Measurements from ENCODE around the gene WDFY3.

The WDFY3 gene

DNA sequence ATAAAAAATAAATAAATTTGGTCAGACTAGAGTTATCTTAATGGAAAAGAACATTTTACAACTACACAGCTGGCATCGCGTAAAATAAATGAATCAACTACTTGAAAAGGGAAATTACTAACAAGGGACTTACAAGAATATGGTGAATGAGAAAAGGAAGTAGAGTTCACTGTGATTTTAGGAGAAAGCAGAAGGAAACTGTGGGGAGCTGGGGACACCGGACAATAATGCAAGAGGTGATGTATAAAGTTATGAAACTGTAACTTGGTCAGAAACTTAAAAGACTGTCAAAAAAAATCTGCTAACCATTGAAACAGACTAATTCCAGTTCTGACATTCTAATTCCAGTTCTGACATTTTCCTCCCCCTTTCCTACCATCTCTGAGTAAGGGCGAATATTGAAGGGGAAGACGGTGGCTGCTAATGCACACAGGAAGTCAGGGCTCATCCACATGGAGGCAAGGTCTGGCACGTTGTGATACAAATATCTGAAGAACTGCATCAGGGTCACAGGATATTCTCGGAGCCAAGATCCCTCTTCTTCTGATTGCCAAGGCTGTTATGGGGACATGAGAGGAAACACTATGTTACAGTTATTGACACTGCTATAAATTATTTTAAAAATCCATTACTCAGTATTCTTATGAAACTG, 213.0 kb downstream of the WDFY3 start:
- H3K36me3 ChIP-seq (ENCODE audit: insufficient read depth, low read length), result peaks cover 20% of the 10 kb centered on the region
- no peak overlapping the region for H3K27ac ChIP-seq (ENCODE audit: low read depth, low read length)
- no peaks in the 10 kb centered on the region for H3K4me1 ChIP-seq (ENCODE audit: control insufficient read depth, insufficient read depth, low read length, unreplicated experiment)
- no peak overlapping the region for H2AFZ ChIP-seq (ENCODE audit: low read length, unreplicated experiment)
- no peak overlapping the region for H3K4me3 ChIP-seq (ENCODE audit: low read depth, low read length)
- H3K27me3 ChIP-seq (ENCODE audit: insufficient read depth, low read length), result no peaks in the 10 kb centered on the region
- H3K79me2 ChIP-seq (ENCODE audit: control insufficient read depth, insufficient read depth, low read length, unreplicated experiment), result no peaks in the 10 kb centered on the region

DNA sequence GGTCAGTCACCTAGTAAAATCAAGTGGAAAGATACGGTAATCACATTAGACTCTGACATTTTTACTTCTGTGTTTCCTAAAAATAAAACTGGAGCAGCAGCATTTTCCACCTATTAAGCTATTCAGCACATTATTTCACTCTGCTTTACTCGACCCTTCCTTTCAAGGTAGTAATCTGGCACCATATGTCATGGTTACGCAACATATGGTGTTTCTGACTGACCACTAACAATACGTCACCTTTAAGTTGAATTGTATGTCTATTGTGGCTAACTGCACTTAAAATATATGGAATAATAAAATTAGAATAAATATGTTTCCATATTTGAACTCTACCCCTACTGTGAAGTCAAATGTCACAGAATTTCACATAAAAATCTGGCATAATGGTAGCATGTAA, 214.8 kb downstream of the WDFY3 start:
- H2AFZ ChIP-seq (ENCODE audit: low read length, unreplicated experiment), result no peak overlapping the region
- H3K27ac ChIP-seq (ENCODE audit: low read depth, low read length), result no peak overlapping the region
- H3K4me1 ChIP-seq (ENCODE audit: control insufficient read depth, insufficient read depth, low read length, unreplicated experiment), result no peaks in the 10 kb centered on the region
- no peaks in the 10 kb centered on the region for H3K27me3 ChIP-seq (ENCODE audit: insufficient read depth, low read length)
- peaks cover 25% of the 10 kb centered on the region for H3K36me3 ChIP-seq (ENCODE audit: insufficient read depth, low read length)
- H3K4me3 ChIP-seq (ENCODE audit: low read depth, low read length), result no peak overlapping the region
- no peaks in the 10 kb centered on the region for H3K79me2 ChIP-seq (ENCODE audit: control insufficient read depth, insufficient read depth, low read length, unreplicated experiment)

DNA sequence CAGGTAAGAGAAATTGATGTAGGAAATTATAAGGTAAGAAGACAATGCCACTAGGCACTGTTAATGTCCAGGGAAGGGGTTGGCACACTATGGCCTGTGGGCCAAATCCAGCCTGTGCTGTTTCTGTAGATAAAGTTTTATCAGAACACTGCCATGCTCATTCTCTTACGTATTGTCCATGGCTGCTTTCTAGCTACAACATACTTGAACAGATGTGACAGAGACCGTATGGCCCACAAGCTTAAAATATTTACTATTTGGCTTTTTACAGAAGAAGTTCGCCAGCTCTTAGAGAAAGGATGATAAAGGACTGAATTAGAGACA, 215.6 kb downstream of the WDFY3 start:
- H3K36me3 ChIP-seq (ENCODE audit: insufficient read depth, low read length), result peaks cover 25% of the 10 kb centered on the region
- H3K4me1 ChIP-seq (ENCODE audit: control insufficient read depth, insufficient read depth, low read length, unreplicated experiment), result no peaks in the 10 kb centered on the region
- no peak overlapping the region for H3K4me3 ChIP-seq (ENCODE audit: low read depth, low read length)
- H3K79me2 ChIP-seq (ENCODE audit: control insufficient read depth, insufficient read depth, low read length, unreplicated experiment), result no peaks in the 10 kb centered on the region
- H3K27ac ChIP-seq (ENCODE audit: low read depth, low read length), result no peak overlapping the region
- H3K27me3 ChIP-seq (ENCODE audit: insufficient read depth, low read length), result no peaks in the 10 kb centered on the region
- no peak overlapping the region for H2AFZ ChIP-seq (ENCODE audit: low read length, unreplicated experiment)

DNA sequence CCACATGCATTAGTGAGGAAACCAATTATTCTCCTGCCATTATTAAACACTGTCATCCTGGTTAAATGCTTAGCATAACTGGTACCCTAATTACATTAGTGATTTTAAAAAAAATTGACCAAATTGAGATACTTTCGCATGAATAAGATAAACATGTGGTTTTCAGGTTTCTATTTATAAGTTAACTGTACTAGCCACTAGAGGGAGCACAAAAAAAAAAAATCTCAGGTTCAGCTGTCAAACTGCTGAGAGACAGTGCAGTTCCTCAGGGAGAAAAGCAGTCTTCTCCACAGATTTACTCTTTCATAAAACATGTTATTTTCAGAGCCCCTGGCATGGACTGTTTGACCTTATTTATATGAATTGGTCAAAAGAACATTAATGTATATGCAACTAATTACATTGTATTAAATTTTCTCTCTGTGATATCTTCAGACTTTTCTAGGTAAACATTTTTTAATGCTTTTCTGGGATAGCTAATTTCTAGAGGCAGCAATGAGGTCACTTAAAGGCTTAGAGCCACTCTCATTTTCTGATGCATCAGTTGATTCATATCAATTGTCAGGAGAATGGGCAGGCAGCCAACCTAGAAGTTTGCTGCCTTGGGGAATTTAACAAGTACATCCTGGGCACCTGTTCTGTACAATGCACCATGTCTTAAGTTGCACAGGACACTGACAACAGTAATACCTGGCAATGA, 216.1 kb downstream of the WDFY3 start:
- Histone ChIP-seq H3K4me1 (ENCODE audit: control insufficient read depth, insufficient read depth, low read length, unreplicated experiment) (no peaks in the 10 kb centered on the region), H2AFZ (ENCODE audit: low read length, unreplicated experiment) (no peak overlapping the region), H3K27me3 (ENCODE audit: insufficient read depth, low read length) (no peaks in the 10 kb centered on the region), H3K27ac (ENCODE audit: low read depth, low read length) (no peak overlapping the region), H3K36me3 (ENCODE audit: insufficient read depth, low read length) (peaks cover 25% of the 10 kb centered on the region), H3K4me3 (ENCODE audit: low read depth, low read length) (no peak overlapping the region), H3K79me2 (ENCODE audit: control insufficient read depth, insufficient read depth, low read length, unreplicated experiment) (no peaks in the 10 kb centered on the region)

DNA sequence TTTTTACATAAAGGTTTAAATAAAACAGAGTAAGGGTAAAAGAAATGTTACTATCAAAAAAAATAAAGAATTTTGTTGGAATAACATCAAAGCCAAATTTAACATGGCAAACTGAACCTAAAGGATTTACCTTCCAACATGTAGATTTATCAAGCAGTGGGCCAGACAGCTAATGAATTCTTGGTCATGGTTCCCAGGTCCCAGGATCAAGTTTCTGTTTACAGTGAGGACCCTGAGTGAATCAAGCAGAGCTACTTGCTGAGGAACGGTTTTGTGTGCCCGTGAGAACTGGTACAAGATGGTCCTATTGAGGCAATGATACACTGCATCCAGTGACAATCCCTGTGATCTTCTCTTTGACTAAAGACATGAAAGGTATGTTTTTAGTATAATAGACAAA, 226.4 kb downstream of the WDFY3 start:
- no peaks in the 10 kb centered on the region for H3K27me3 ChIP-seq (ENCODE audit: insufficient read depth, low read length)
- no peak overlapping the region for H2AFZ ChIP-seq (ENCODE audit: low read length, unreplicated experiment)
- no peak overlapping the region for H3K4me3 ChIP-seq (ENCODE audit: low read depth, low read length)
- H3K27ac ChIP-seq (ENCODE audit: low read depth, low read length), result no peak overlapping the region
- peaks cover 30% of the 10 kb centered on the region for H3K36me3 ChIP-seq (ENCODE audit: insufficient read depth, low read length)
- H3K79me2 ChIP-seq (ENCODE audit: control insufficient read depth, insufficient read depth, low read length, unreplicated experiment), result no peaks in the 10 kb centered on the region
- no peaks in the 10 kb centered on the region for H3K4me1 ChIP-seq (ENCODE audit: control insufficient read depth, insufficient read depth, low read length, unreplicated experiment)

DNA sequence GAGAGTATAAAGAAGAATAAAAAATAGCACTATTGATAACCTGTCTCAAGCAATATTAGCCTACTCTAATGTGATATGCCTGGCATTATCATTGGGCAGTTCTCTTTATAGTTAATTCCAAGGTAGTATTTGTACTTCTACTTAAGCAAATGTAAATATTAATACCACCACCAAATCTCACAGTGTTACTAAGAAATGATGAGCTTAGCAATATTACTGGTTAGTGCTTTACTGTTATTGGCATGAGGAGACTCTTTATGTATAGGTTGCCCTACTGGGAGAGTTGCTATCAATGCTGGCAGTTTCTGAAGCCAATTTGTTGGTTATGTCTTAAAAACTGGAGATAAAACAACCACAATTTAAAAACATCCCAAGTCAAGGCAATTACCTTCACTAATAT, 227.9 kb downstream of the WDFY3 start:
- Histone ChIP-seq H2AFZ (ENCODE audit: low read length, unreplicated experiment) (no peak overlapping the region), H3K27ac (ENCODE audit: low read depth, low read length) (no peak overlapping the region), H3K27me3 (ENCODE audit: insufficient read depth, low read length) (no peaks in the 10 kb centered on the region), H3K4me1 (ENCODE audit: control insufficient read depth, insufficient read depth, low read length, unreplicated experiment) (no peaks in the 10 kb centered on the region), H3K4me3 (ENCODE audit: low read depth, low read length) (no peak overlapping the region), H3K36me3 (ENCODE audit: insufficient read depth, low read length) (peaks cover 33% of the 10 kb centered on the region), H3K79me2 (ENCODE audit: control insufficient read depth, insufficient read depth, low read length, unreplicated experiment) (no peaks in the 10 kb centered on the region)

DNA sequence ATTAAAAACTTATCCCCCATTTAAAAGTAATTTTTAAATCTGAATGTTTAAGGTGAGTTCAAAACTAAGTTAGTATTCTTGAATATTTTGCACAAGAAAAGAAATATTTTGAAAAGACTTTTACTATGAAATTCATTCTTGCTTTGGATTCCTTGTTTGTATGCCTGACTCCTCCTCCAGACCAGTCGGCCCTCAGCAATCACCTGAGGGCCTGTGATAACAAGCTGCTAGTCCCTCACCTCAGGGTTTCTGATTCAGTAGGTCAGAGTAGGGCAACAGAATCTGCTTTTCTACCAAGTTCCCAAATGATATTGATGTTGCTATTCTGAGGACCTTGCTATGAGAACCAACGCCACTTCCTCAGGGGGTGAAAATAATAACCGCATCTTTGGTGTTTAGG, 228.8 kb downstream of the WDFY3 start:
- peaks cover 36% of the 10 kb centered on the region for H3K36me3 ChIP-seq (ENCODE audit: insufficient read depth, low read length)
- H2AFZ ChIP-seq (ENCODE audit: low read length, unreplicated experiment), result no peak overlapping the region

DNA sequence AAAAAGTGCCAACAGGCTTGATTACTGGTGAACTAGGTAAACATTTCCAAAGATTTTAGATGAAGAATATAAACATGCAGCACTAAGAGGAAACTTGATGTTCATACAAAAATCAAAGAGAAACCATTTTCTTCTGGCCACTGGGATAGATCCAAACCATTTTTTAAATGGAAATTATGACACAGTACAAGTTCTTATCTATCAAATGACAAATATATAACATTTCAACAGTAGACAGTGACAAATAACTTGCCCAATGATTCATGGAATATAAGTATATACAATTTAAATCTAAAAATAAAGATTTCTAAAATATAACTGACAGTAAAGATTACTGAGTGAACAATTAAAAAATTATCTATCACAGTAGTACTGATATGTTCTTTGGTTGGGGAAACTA, 232.5 kb downstream of the WDFY3 start:
- H3K36me3 ChIP-seq (ENCODE audit: insufficient read depth, low read length), result peaks cover 51% of the 10 kb centered on the region
- H3K4me1 ChIP-seq (ENCODE audit: control insufficient read depth, insufficient read depth, low read length, unreplicated experiment), result no peaks in the 10 kb centered on the region
- no peak overlapping the region for H3K27ac ChIP-seq (ENCODE audit: low read depth, low read length)
- no peaks in the 10 kb centered on the region for H3K79me2 ChIP-seq (ENCODE audit: control insufficient read depth, insufficient read depth, low read length, unreplicated experiment)
- no peak overlapping the region for H2AFZ ChIP-seq (ENCODE audit: low read length, unreplicated experiment)
- no peak overlapping the region for H3K4me3 ChIP-seq (ENCODE audit: low read depth, low read length)
- no peaks in the 10 kb centered on the region for H3K27me3 ChIP-seq (ENCODE audit: insufficient read depth, low read length)

More for the DNA sequence above, 228.8 kb downstream of the WDFY3 start:
- Histone ChIP-seq H3K4me3 (ENCODE audit: low read depth, low read length) (no peak overlapping the region), H3K27ac (ENCODE audit: low read depth, low read length) (no peak overlapping the region), H3K27me3 (ENCODE audit: insufficient read depth, low read length) (no peaks in the 10 kb centered on the region), H3K4me1 (ENCODE audit: control insufficient read depth, insufficient read depth, low read length, unreplicated experiment) (no peaks in the 10 kb centered on the region), H3K79me2 (ENCODE audit: control insufficient read depth, insufficient read depth, low read length, unreplicated experiment) (no peaks in the 10 kb centered on the region)

DNA sequence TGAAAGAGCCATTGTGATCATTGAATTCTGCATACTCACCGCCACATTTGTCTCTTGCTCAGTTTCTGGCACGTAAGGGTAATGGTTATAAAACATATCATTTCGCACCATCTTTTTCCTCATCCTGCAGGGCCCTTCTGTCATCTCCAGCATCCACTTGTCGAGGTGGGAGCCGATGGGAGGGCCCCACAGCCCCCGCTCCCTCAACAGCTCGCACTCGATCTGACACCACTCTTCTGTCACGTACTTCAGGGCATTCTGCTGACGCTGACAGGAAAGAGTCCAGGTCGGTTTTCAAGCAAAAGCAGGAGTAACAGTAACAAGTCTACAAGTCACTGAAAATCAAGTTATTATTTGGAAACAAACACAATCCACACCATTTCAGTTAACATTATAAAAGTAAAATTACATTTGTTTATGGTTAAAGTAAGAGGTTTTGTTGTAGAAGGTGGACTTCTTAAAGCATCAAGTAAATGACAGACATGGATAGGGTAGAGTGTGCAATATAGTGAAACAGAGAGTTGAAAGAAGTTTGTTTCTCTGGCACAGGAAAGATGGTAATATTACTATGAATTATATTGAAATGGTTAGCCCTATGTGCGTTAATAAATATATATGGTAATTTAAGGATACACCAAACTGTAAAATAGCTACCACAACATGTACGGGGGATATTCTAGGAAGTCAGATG, 233.0 kb downstream of the WDFY3 start:
- H3K4me1 ChIP-seq (ENCODE audit: control insufficient read depth, insufficient read depth, low read length, unreplicated experiment), result no peaks in the 10 kb centered on the region
- no peak overlapping the region for H3K4me3 ChIP-seq (ENCODE audit: low read depth, low read length)
- H3K27ac ChIP-seq (ENCODE audit: low read depth, low read length), result no peak overlapping the region
- H2AFZ ChIP-seq (ENCODE audit: low read length, unreplicated experiment), result no peak overlapping the region
- H3K27me3 ChIP-seq (ENCODE audit: insufficient read depth, low read length), result no peaks in the 10 kb centered on the region
- H3K36me3 ChIP-seq (ENCODE audit: insufficient read depth, low read length), result peaks cover 46% of the 10 kb centered on the region
- no peaks in the 10 kb centered on the region for H3K79me2 ChIP-seq (ENCODE audit: control insufficient read depth, insufficient read depth, low read length, unreplicated experiment)

DNA sequence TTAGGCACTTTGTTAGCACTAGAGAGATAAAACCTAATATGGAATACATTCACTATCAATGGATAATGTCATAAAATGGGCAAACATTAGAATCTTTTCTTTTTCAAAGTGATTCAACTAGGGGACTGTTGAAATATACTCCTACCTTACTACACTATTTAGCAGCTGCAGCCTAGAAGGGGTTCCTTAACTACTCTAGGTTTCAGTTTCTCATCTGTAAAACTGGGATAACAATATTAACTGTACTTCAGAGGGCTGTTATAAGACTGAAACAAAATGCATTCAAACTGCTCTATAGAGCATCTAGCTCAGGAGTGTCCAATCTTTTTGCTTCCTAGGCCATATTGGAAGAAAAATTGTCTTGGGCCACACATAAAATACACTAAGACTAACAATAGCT, 236.1 kb downstream of the WDFY3 start:
- Histone ChIP-seq H3K79me2 (ENCODE audit: control insufficient read depth, insufficient read depth, low read length, unreplicated experiment) (no peaks in the 10 kb centered on the region), H3K27me3 (ENCODE audit: insufficient read depth, low read length) (no peaks in the 10 kb centered on the region), H3K36me3 (ENCODE audit: insufficient read depth, low read length) (peaks cover 28% of the 10 kb centered on the region), H2AFZ (ENCODE audit: low read length, unreplicated experiment) (no peak overlapping the region), H3K4me1 (ENCODE audit: control insufficient read depth, insufficient read depth, low read length, unreplicated experiment) (peaks cover 7% of the 10 kb centered on the region), H3K4me3 (ENCODE audit: low read depth, low read length) (no peak overlapping the region), H3K27ac (ENCODE audit: low read depth, low read length) (no peak overlapping the region)

DNA sequence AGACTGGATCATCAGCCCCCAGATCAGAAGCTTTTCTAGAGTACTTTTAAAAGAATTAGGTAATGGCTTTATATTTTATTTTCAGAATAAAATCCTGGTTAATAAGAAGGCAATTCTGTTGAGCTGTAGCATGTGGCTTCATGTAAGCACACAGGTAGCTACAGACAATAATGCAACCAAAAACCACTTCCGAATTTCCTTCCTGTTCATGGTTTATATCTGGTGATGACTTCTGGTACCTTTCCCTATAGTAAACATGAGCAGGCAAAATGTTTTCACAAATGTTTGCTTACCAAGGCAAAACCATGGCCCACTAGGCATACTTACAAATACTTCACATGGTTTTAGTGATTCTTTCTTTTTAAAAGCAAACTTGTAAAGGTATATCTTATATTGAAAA, 239.0 kb downstream of the WDFY3 start:
- Histone ChIP-seq H3K4me3 (ENCODE audit: low read depth, low read length) (no peak overlapping the region), H3K79me2 (ENCODE audit: control insufficient read depth, insufficient read depth, low read length, unreplicated experiment) (no peaks in the 10 kb centered on the region), H3K27me3 (ENCODE audit: insufficient read depth, low read length) (no peaks in the 10 kb centered on the region), H3K36me3 (ENCODE audit: insufficient read depth, low read length) (peaks cover 27% of the 10 kb centered on the region), H3K4me1 (ENCODE audit: control insufficient read depth, insufficient read depth, low read length, unreplicated experiment) (peaks cover 7% of the 10 kb centered on the region), H2AFZ (ENCODE audit: low read length, unreplicated experiment) (no peak overlapping the region), H3K27ac (ENCODE audit: low read depth, low read length) (no peak overlapping the region)

All from ACC112 (cell line).